Hepatocyte (in vitro differentiated cells): ENCODE data around the gene CHD5.

Source experiments
- CTCF ChIP-seq: fragments of 200-600 bp; sonication (generic); IDR thresholded peaks from 2 replicates; pipeline ENCODE4 v1.5.1; 2016; ENCODE audit warnings: antibody characterized with exemption, mild to moderate bottlenecking; ENCODE audit not compliant: poor library complexity
- EZH2phosphoT487 ChIP-seq: fragments of 200-600 bp; sonication (generic); IDR thresholded peaks from one replicate; pipeline ENCODE4 v1.6.1; 2018; ENCODE audit warnings: antibody characterized with exemption, mild to moderate bottlenecking, low read depth, moderate library complexity; ENCODE audit not compliant: unreplicated experiment, severe bottlenecking

GRCh38 chr1:6118415-6118814 is 61.7 kb downstream of the CHD5 start:
- TF ChIP-seq EZH2phosphoT487 = no peak
- no peak for TF ChIP-seq CTCF
